NCI-H2107 treated with DMSO at 0.1 percent for 48 hours (cell line): Measurements from ENCODE around the gene EQTN.
"Not testable (repeated sequence)": the region's sequence is repeated elsewhere in the genome, so short reads cannot be mapped to it uniquely, and the experiment has no call there.

Source experiments
- DNase-seq: peaks from one replicate; lab custom pipeline; 2025; ENCODE audit not compliant: unreplicated experiment; lab: John Stamatoyannopoulos, UW

The EQTN gene

DNA sequence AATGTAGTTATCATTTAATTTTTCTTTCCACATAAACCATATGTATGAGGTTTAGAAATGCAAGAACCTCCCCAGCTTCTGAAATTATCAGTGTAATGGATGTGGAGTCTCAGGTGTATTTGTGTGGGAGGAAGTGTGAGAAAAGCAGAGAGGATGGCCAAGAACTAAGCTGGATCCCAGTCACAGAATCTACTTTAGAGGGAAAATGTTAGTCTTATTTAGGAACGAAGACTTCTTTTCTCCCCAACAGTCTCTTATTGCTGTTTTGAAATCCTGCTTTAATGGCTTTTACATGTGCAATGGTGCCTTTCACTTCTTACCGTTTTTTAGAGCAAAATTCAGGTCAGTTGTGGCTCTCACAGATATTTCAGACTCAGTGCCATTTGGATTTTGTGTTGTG, 3.0 kb downstream of the EQTN start:
- no peak for DNase-seq

GRCh38 chr9:27292659-27293405, 4.1 kb downstream of the EQTN start:
- DNase-seq = no peak

GRCh38 chr9:27291292-27291691, 5.7 kb downstream of the EQTN start:
- DNase-seq = no peak

DNA sequence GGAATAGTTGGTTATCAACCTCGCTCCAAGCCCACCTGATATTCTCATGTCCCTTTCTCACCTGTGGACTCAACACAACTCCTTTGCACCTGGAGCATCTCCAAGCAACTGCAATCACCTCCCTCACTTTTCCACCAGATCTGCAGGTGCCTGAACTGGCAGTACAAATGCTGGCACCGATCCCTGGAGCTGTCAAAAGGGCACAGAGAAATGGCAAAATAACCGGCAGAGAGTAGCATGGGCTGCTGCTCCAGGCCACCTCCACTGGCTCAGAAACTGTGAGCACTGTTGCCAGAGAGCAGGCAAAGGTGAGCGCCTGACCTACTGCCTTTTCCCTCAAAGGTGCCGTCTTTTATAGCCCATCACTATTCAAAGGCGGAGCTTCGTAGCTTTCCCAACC, 14.7 kb downstream of the EQTN start:
- DNase-seq = no peak

- DNase-seq = no peak
Observed at GRCh38 chr9:27280860-27281259, 16.1 kb downstream of the EQTN start.

GRCh38 chr9:27280249-27280648, 16.7 kb downstream of the EQTN start:
- DNase-seq = no peak

- no peak for DNase-seq
Observed at GRCh38 chr9:27279611-27280010, 17.3 kb downstream of the EQTN start.

DNA sequence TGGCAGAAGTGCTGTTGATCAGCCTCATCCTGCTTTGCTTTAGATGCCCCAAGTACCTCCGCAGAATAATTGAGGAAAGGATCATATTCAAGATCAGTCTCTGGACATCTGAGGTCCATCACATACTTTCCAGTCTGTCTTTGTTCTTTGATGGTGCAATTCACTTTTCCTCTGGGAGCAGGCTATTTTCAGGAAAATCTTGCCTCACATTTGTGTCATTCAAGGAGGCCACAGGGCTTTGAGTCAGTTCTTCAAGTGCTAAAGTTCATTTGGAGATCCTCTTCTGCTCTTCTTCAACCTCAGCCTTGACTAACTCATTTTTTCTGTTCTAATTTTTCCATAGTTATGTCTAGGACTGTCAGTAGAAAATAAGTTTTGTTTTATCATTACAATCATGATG, 18.6 kb downstream of the EQTN start:
- DNase-seq = no peak

GRCh38 chr9:27276193-27277030, 20.5 kb downstream of the EQTN start:
- peak; percentile 63 for DNase-seq

GRCh38 chr9:27273186-27273585, 23.8 kb downstream of the EQTN start:
- no peak for DNase-seq

DNA sequence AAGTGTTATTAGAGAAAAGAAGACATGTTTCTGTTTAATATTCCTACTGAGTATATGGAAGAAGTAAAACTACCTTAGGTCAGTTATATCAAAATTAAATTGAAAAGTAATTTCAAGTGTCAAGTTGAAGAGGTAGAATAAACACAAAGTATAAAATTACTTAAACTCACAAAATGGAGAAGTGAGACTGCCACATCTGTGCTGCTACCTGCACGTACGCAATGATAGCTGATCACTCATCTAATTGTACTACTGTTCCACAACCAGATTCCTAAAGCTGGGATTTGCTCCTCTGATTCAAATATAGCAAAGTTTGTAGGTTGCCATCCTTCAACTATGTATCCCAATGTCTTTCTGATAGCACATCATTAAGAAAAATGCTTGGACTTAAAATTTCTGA, 24.8 kb downstream of the EQTN start:
- no peak for DNase-seq

DNA sequence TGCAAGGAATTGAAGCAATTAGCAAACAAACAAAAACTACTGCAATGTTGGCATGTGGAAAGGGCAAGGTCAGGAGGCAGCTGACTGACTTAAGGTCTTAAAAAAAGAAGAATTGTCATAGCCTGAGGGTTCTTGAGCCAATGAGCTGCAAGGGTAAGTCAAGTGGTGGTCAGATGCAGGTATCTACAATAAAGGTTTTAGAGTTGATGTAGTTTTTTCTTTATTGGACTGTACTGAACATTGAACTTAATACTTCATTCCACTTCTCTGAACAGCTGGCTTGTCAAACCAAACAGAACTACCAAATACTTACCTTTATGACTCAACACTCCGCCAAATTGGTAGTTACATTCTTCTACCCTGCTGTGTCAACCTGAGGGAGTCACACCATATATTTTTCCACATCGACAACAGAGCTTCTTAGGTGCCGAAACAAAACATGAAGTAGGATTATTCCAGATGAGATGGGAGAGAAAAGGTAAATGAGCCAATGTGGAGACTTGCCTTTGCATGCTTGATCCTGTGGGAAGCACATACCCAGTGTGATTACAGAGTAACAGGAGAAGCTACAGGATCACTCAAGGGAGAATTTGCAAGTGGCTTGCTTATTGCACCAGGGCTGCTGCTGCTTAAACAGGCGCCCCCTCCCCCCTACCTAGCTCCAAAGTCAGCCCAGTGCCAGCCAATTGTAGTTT, 35.3 kb downstream of the EQTN start:
- DNase-seq = no peak

DNA sequence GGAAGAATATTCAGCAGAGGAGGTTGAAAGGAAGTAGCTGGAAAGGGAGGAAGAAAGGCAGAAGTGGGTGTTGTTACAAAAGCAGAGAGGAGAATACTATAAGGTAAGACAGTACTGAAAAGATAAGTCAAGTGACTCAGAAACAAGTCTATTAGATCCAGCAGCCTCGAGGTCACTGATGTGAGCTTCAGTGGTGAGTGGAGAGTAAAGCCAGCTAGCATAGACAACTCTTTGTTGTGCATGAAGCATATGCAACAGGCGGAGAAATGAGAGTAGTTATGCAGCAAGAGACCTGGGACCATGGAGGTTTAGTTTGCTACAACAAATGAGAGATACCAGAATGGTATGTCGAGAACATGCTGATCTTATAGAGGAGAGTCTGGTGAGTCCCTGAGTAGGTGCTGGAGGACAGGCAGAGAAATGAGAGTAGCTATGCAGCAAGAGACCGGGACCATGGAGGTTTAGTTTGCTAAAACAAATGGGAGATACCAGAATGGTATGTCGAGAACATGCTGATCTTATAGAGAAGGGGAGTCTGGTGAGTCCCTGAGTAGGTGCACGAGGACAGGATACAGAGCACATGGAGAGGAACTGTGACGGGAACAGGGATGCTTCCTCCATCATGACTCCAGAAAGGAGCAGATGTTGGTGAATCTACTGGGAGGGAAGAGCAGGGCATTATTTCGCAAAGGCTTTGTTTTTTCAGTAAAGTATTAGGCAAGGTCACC, 36.0 kb downstream of the EQTN start:
- DNase-seq = no peak

- no peak for DNase-seq
Observed at GRCh38 chr9:27258662-27259061, 38.3 kb downstream of the EQTN start.

- no peak for DNase-seq
Observed at GRCh38 chr9:27248702-27249101, 48.2 kb downstream of the EQTN start.

- DNase-seq = peak; percentile 0
Observed at GRCh38 chr9:27247756-27248155, 49.2 kb downstream of the EQTN start.

DNA sequence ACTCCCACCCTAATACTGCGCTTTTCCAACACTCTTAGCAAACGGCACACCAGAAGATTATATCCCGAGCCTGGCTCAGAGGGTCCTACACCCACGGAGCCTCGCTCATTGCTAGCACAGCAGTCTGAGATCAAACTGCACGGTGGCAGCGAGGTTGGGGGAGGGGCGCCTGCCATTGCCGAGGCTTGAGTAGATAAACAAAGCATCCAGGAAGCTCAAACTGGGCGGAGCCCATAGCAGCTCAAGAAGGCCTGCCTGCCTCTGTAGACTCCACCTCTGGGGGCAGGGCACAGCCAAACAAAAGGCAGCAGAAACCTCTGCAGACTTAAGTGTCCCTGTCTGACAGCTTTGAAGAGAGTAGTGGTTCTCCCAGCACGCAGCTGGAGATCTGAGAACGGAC, 57.3 kb downstream of the EQTN start:
- not testable (repeated sequence) for DNase-seq
